Ectodermal cell (in vitro differentiated cells): ENCODE results near the gene KCNE1.

Experiments
- H3K27ac ChIP-seq: 2 replicates; pipeline ENCODE4 v1.7.0; 2013; ENCODE audit warnings: mild to moderate bottlenecking, low read depth, low read length; ENCODE audit not compliant: insufficient read depth, poor library complexity, severe bottlenecking
- H3K27me3 ChIP-seq: 2 replicates; pipeline ENCODE4 v1.7.0; 2013; ENCODE audit warnings: mild to moderate bottlenecking, low read length; ENCODE audit not compliant: insufficient read depth, control insufficient read depth, poor library complexity, severe bottlenecking
- H3K36me3 ChIP-seq: one replicate; pipeline ENCODE4 v1.7.0; 2013; ENCODE audit warnings: low read length; ENCODE audit not compliant: control insufficient read depth, insufficient read depth
- H3K4me1 ChIP-seq: one replicate; pipeline ENCODE4 v1.7.0; 2013; ENCODE audit warnings: low read length; ENCODE audit not compliant: control insufficient read depth, insufficient read depth
- H3K4me3 ChIP-seq: 2 replicates; pipeline ENCODE4 v1.7.0; 2013; ENCODE audit warnings: low read depth, low read length, control low read depth; ENCODE audit not compliant: insufficient read depth
- H3K9me3 ChIP-seq: 2 replicates; pipeline ENCODE4 v1.7.0; 2013; ENCODE audit warnings: mild to moderate bottlenecking, low read length, moderate library complexity; ENCODE audit not compliant: control insufficient read depth
- WGBS, 2 experiments: methylation state at CpG; one replicate each; pipeline ENCODE4 v1.1.7; 2013; ENCODE audit warnings: missing lambda C conversion rate in 2 of 2; 5-methylcytosine and 5-hydroxymethylcytosine counted together

The KCNE1 gene

GRCh38 chr21:34552360-34553098 is 40.5 kb upstream of the KCNE1 start:
- 83 to 91% methylated on average over 5 to 6 of the region's 7 CpGs for WGBS, 2 experiments
- H3K9me3 ChIP-seq, result no peaks in the 10 kb centered on the region
- H3K4me3 ChIP-seq, result no peak overlapping the region
- H3K27ac ChIP-seq, result peak overlapping the region; percentile 33
- no peaks in the 10 kb centered on the region for H3K36me3 ChIP-seq
- H3K27me3 ChIP-seq, result no peaks in the 10 kb centered on the region
- H3K4me1 ChIP-seq, result peaks cover 6% of the 10 kb centered on the region

DNA sequence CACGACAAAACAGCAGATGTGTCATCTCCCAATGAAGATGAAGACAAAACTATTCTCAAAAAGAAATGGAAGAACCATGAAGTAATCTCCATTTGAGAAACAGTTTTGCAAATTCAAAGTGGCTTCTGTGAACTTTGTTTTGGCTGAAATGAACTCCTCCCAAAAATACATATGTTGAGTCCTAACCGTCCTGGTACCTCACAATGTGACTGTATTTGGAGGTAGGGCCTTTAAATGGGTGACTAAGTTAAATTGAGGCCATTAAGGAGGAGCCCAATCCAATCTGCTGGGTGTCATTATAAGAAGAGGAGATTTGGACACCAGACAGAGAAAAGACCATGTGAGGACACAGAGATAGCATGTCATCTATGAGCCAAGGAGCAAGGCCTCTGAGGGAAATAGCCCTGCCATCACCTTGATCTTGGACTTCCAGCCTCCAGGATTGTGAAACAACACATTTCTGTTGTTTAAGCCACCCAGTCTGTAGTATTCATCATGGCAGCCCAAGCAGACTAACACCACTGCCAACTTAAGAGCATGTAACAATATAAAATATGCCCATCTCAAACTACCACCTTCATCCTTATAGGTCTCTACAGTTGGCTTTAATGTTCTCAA is 38.3 kb upstream of the KCNE1 start:
- H3K9me3 ChIP-seq, result no peaks in the 10 kb centered on the region
- 74% methylated on average over 2 of the region's 2 CpGs for WGBS, 2 experiments
- H3K27me3 ChIP-seq, result no peaks in the 10 kb centered on the region
- no peaks in the 10 kb centered on the region for H3K36me3 ChIP-seq
- H3K27ac ChIP-seq, result no peak overlapping the region
- peaks cover 25% of the 10 kb centered on the region for H3K4me1 ChIP-seq
- H3K4me3 ChIP-seq, result no peak overlapping the region

GRCh38 chr21:34548781-34549376 is 36.9 kb upstream of the KCNE1 start:
- H3K9me3 ChIP-seq, result no peaks in the 10 kb centered on the region
- no peaks in the 10 kb centered on the region for H3K27me3 ChIP-seq
- 94 to 98% methylated on average over 9 to 11 of the region's 11 CpGs for WGBS, 2 experiments
- H3K27ac ChIP-seq, result no peak overlapping the region
- no peaks in the 10 kb centered on the region for H3K36me3 ChIP-seq
- H3K4me3 ChIP-seq, result no peak overlapping the region
- H3K4me1 ChIP-seq, result peaks cover 25% of the 10 kb centered on the region

DNA sequence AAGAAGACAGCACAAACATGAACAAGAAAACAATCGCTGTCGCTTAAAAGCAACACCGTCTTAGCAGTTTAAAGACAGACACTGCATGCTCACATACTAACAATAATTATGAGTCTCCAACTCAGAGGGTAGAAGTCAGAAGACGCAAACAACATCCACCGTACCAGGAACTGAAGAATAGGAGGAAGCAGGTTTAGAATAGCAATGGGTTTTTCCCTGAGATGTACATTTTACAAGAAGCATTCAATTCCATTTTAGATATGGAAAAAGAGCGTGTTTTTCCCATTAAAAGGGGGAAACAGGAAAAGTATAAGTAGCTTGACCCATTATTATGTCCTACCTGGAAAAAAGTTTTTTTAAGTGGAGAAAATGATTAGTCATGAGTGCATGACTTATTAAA is 34.5 kb upstream of the KCNE1 start:
- Histone ChIP-seq H3K27ac (no peak overlapping the region), H3K4me1 (peaks cover 19% of the 10 kb centered on the region), H3K27me3 (no peaks in the 10 kb centered on the region), H3K9me3 (no peaks in the 10 kb centered on the region), H3K4me3 (no peak overlapping the region), H3K36me3 (no peaks in the 10 kb centered on the region)
- WGBS, 2 experiments, result 87 to 93% methylated on average over 4 to 6 of the region's 6 CpGs

- H3K4me1 ChIP-seq, result peaks cover 19% of the 10 kb centered on the region
- peak overlapping the region; percentile 70 for H3K27ac ChIP-seq
- H3K36me3 ChIP-seq, result no peaks in the 10 kb centered on the region
- WGBS, 2 experiments, result 38 to 43% methylated on average over 10 of the region's 10 CpGs
- H3K4me3 ChIP-seq, result no peak overlapping the region
- no peaks in the 10 kb centered on the region for H3K9me3 ChIP-seq
- H3K27me3 ChIP-seq, result no peaks in the 10 kb centered on the region
These were observed 33.3 kb upstream of the KCNE1 start for GRCh38 chr21:34545079-34545884.

DNA sequence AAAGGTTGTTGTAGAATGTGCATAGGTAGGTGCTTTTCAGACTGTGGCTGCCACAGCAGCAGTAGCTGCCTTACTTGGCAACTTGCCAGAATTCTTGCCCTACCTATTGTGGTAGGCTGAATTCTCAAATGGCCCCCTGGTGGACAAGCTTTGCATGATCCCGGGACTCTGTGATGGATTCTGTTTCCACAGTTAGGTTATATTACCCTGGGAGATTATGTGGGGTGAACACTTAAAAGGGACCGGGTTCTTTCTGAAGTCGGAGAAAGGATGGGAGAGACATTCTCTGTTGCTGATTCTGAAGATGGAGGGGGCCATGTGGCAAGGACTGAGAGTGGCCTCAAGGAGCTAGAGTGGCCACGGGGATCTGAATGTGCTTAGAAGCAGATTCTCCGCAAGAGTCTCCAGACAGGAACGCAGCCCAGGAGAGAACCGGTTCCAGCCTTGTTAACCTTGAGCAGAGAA is 32.1 kb upstream of the KCNE1 start:
- H3K27me3 ChIP-seq, result no peaks in the 10 kb centered on the region
- H3K4me3 ChIP-seq, result no peak overlapping the region
- H3K27ac ChIP-seq, result no peak overlapping the region
- peaks cover 19% of the 10 kb centered on the region for H3K4me1 ChIP-seq
- 87 to 89% methylated on average over 7 of the region's 7 CpGs for WGBS, 2 experiments
- no peaks in the 10 kb centered on the region for H3K36me3 ChIP-seq
- no peaks in the 10 kb centered on the region for H3K9me3 ChIP-seq

DNA sequence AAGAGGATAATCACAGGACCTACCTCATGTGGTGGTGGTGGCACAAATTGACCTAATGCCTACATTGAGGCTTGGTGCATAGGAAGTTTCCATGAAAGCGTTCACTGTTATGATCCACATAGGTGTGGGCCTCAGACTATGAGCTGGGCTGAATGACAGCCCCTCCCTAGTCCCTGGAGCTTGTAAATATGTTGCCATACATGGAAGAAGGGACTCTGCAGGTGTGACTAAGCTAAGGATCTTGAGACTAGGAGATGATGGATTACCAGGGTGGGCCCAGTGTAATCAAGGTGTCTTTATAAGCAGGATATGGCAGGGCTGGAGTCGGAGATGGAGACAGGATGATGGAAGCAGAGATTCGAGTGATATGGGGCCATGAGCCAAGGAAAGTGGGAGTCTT is 31.0 kb upstream of the KCNE1 start:
- WGBS, 2 experiments, result 74 to 79% methylated on average over 3 of the region's 3 CpGs
- H3K27ac ChIP-seq, result no peak overlapping the region
- H3K27me3 ChIP-seq, result no peaks in the 10 kb centered on the region
- no peaks in the 10 kb centered on the region for H3K36me3 ChIP-seq
- peaks cover 19% of the 10 kb centered on the region for H3K4me1 ChIP-seq
- H3K4me3 ChIP-seq, result no peak overlapping the region
- H3K9me3 ChIP-seq, result no peaks in the 10 kb centered on the region

DNA sequence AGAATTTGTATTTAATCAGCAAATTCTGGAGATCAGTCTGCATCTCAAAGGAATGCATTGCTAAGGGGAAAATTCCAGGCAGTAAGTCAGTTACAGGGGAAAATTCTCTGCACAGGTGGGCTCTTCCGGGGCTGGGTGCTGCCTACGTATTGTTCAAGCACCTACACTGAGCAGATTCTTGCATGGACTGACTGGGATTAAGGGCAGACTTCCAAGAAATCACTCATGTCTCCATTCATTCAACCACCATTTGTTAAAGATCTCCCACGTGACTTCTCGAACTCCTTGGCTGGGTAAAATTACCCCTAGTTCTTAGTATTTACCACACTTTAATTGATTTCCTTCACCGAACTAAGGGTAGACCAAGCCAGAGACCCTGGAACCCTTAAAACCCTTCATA is 28.2 kb upstream of the KCNE1 start:
- Histone ChIP-seq H3K27me3 (no peaks in the 10 kb centered on the region), H3K27ac (no peak overlapping the region), H3K36me3 (no peaks in the 10 kb centered on the region), H3K4me1 (no peaks in the 10 kb centered on the region), H3K4me3 (no peak overlapping the region), H3K9me3 (no peaks in the 10 kb centered on the region)
- WGBS, 2 experiments, result 91 to 94% methylated on average over 5 of the region's 5 CpGs

DNA sequence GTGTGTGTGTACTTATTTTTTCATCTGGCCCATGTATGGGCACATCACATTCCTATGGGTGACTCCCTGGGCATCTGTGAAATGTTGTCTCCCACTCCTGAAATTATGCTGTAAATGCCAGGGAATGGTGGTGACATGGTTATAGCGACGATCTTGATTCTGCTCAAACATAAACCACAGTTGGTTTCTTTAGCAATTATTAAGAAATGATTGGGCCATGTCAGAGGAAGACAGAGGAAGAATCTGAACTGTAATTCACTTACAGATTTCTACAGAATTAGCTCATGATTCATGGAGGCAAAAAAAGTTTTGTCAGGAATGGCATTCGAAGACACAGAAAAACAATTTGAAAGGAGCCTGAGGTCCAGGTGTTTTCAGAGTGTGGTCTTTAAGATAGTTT is 25.8 kb upstream of the KCNE1 start:
- no peaks in the 10 kb centered on the region for H3K9me3 ChIP-seq
- H3K36me3 ChIP-seq, result no peaks in the 10 kb centered on the region
- H3K27ac ChIP-seq, result no peak overlapping the region
- H3K27me3 ChIP-seq, result no peaks in the 10 kb centered on the region
- peaks cover 8% of the 10 kb centered on the region for H3K4me1 ChIP-seq
- 76 to 80% methylated on average over 3 of the region's 3 CpGs for WGBS, 2 experiments
- H3K4me3 ChIP-seq, result no peak overlapping the region

GRCh38 chr21:34536820-34537219 is 24.8 kb upstream of the KCNE1 start:
- Histone ChIP-seq H3K27ac (no peak overlapping the region), H3K36me3 (no peaks in the 10 kb centered on the region), H3K4me1 (peaks cover 8% of the 10 kb centered on the region), H3K9me3 (no peaks in the 10 kb centered on the region), H3K27me3 (no peaks in the 10 kb centered on the region), H3K4me3 (no peak overlapping the region)
- WGBS, 2 experiments, result 83 to 84% methylated on average over 2 of the region's 2 CpGs
